Naive thymus-derived CD4-positive, alpha-beta T cell (primary cell): Measurements from ENCODE around the gene EFNA2. TPM values are rescaled to one million over a fixed set of nuclear protein-coding genes. Genes with fewer than 3 reads are reported as not detected.

ENCODE experiments used
- ATAC-seq: fragments of 150-1000 bp; cut with Tn5 transposase; 2 replicates; pipeline ENCODE4 v1.10.0; 2021; ENCODE audit warnings: mild to moderate bottlenecking, moderate library complexity
- CTCF ChIA-PET: fragments of 350-600 bp; sonication (Branson Sonifier 250); formaldehyde crosslinking; loops from one replicate; lab custom pipeline; 2021; ENCODE audit warnings: antibody characterized with exemption; lab: Charles Lee
- POLR2A ChIA-PET: fragments of 350-600 bp; sonication (Branson Sonifier 250); formaldehyde crosslinking; loops from one replicate; lab custom pipeline; 2021; ENCODE audit warnings: antibody characterized with exemption, inconsistent platforms; lab: Charles Lee
- DNase-seq, 9 donors: peaks; one replicate each; pipeline versions ENCODE4 v3.0.0 to v3.0.0-alpha.2; 2020 to 2022; ENCODE audit warnings: mixed read lengths in 1 of 9
- H3K27ac ChIP-seq: one replicate; pipeline ENCODE4 v1.7.0; 2013; ENCODE audit warnings: mild to moderate bottlenecking, low read depth, low read length, moderate library complexity
- H3K27me3 ChIP-seq, 2 donors: one replicate each; pipeline ENCODE4 v1.7.0; 2013; ENCODE audit warnings: low read length in 2 of 2, mild to moderate bottlenecking in 2 of 2, moderate library complexity in 2 of 2; ENCODE audit not compliant: control insufficient read depth in 2 of 2, insufficient read depth in 2 of 2
- H3K36me3 ChIP-seq, 3 experiments: 1 replicate in 2 of 3; 2 replicates in 1 of 3; pipeline ENCODE4 v1.7.0; 2013; ENCODE audit warnings: low read length in 3 of 3, mild to moderate bottlenecking in 3 of 3, moderate library complexity in 1 of 3; ENCODE audit not compliant: insufficient read depth in 3 of 3, control insufficient read depth in 2 of 3
- H3K4me1 ChIP-seq, 2 donors: one replicate each; pipeline ENCODE4 v1.7.0; 2013; ENCODE audit warnings: low read length in 2 of 2, mild to moderate bottlenecking in 2 of 2, moderate library complexity in 1 of 2; ENCODE audit not compliant: control insufficient read depth in 2 of 2, insufficient read depth in 2 of 2
- H3K4me3 ChIP-seq: 2 replicates; pipeline ENCODE4 v1.7.0; 2013; ENCODE audit warnings: mild to moderate bottlenecking, low read length
- H3K9me3 ChIP-seq, 3 experiments: 1 replicate in 2 of 3; 2 replicates in 1 of 3; pipeline ENCODE4 v1.7.0; 2013; ENCODE audit warnings: low read length in 3 of 3; ENCODE audit not compliant: control insufficient read depth in 2 of 3
- H3K27ac Mint-ChIP-seq, 9 donors: one replicate each; pipeline ENCODE4 v1.8.0; 2020 to 2022; ENCODE audit warnings: mixed read lengths in 9 of 9, mild to moderate bottlenecking in 8 of 9, moderate library complexity in 5 of 9, inconsistent platforms in 2 of 9
- H3K27me3 Mint-ChIP-seq, 5 donors: one replicate each; pipeline ENCODE4 v1.8.0; 2021 to 2022; ENCODE audit warnings: mixed read lengths in 5 of 5, mild to moderate bottlenecking in 1 of 5
- H3K36me3 Mint-ChIP-seq, 5 donors: one replicate each; pipeline ENCODE4 v1.8.0; 2020 to 2022; ENCODE audit warnings: mixed read lengths in 5 of 5, mild to moderate bottlenecking in 3 of 5, inconsistent platforms in 1 of 5
- H3K4me1 Mint-ChIP-seq, 7 donors: one replicate each; pipeline ENCODE4 v1.8.0; 2020 to 2022; ENCODE audit warnings: mixed read lengths in 7 of 7, mild to moderate bottlenecking in 3 of 7, inconsistent platforms in 1 of 7
- H3K4me3 Mint-ChIP-seq, 10 donors: one replicate each; pipeline ENCODE4 v1.8.0; 2020 to 2022; ENCODE audit warnings: mild to moderate bottlenecking in 10 of 10, mixed read lengths in 10 of 10, moderate library complexity in 6 of 10, inconsistent platforms in 2 of 10
- H3K9me3 Mint-ChIP-seq, 11 donors: one replicate each; pipeline ENCODE4 v1.8.0; 2020 to 2022; ENCODE audit warnings: mixed read lengths in 11 of 11, mild to moderate bottlenecking in 4 of 11, inconsistent platforms in 1 of 11, moderate library complexity in 1 of 11
- intact Hi-C, 2 donors: fragments of 100-400 bp; cut with micrococcal nuclease; formaldehyde crosslinking; loops; one replicate each; pipeline ENCODE4 v1.15.1; 2023
- polyA plus RNA-seq, 2 donors: library from polyadenylated mRNA; unstranded; fragments of 300-500 nt; fragmentation: Illumina TruSeq; gene quantifications; one replicate each; pipeline ENCODE4 v1.2.3, GENCODE V29; 2021
- total RNA-seq, 6 experiments: library from RNA in 5 of 6; stranded (reverse) in 5 of 6; gene quantifications; 1 replicate in 5 of 6; 2 replicates in 1 of 6; pipeline ENCODE4 v1.2.3 and lab custom pipeline; 2021 to 2026

EFNA2 gene
- total and polyA plus RNA-seq, 7 experiments from 2014 or later: not detected

GRCh38 chr19:1271528-1272422 is 13.9 kb upstream of the EFNA2 start:
- peaks cover 49 to 70% (median 60%) of the 10 kb centered on the region in 7 donors for H3K4me1 Mint-ChIP-seq
- no peaks in the 10 kb centered on the region for H3K9me3 ChIP-seq
- peaks cover 0 to 37% (median 23%) of the 10 kb centered on the region in 5 donors for H3K36me3 Mint-ChIP-seq
- peak overlapping the region; percentile 82 for H3K27ac ChIP-seq
- peaks cover 39 to 44% (median 42%) of the 10 kb centered on the region in 3 experiments for H3K36me3 ChIP-seq
- H3K27me3 ChIP-seq: no peaks in the 10 kb centered on the region
- no peak for ATAC-seq
- ChIA-PET POLR2A (interaction anchor here (0.5 to 6.6 kb wide), 5 partner anchors 10 to 611 kb away, joined by 3 to 60 read pairs (median 7); no protein-coding TSS in a partner anchor), CTCF (interaction anchor here (1.0 kb wide), 1 partner anchor 28 kb away, joined by 3 read pairs; no protein-coding TSS in a partner anchor)
- peak overlapping the region; percentile 76 for H3K4me3 ChIP-seq
- H3K27ac Mint-ChIP-seq: peak overlapping the region; percentile 55 to 94 (median 90)
- peaks cover 0 to 11% (median 0%) of the 10 kb centered on the region in 11 donors for H3K9me3 Mint-ChIP-seq
- H3K27me3 Mint-ChIP-seq: peaks cover 0 to 6% (median 0%) of the 10 kb centered on the region in 5 donors
- no peak for DNase-seq
- H3K4me3 Mint-ChIP-seq: peak overlapping the region; percentile 88 to 96 (median 90)
- intact Hi-C loops: no loop called here
- H3K4me1 ChIP-seq: peaks cover 75 to 80% of the 10 kb centered on the region in 2 donors

GRCh38 chr19:1272423-1273262 is 13.0 kb upstream of the EFNA2 start:
- POLR2A ChIA-PET: interaction anchor here (0.7 to 6.6 kb wide), 9 partner anchors 9 to 219 kb away, joined by 3 to 60 read pairs (median 5); no protein-coding TSS in a partner anchor
- H3K36me3 Mint-ChIP-seq: peaks cover 0 to 37% (median 23%) of the 10 kb centered on the region in 5 donors
- H3K4me3 ChIP-seq: no peak overlapping the region

GRCh38 chr19:1273263-1274041 is 12.2 kb upstream of the EFNA2 start:
- H3K9me3 Mint-ChIP-seq: peaks cover 0 to 13% (median 0%) of the 10 kb centered on the region in 11 donors
- intact Hi-C loops: loop anchor here in 1 of 2 donors (2.0 kb wide), 2 partner anchors 13 to 253 kb away; partner anchors contain the start of genes RNU6-2 and TMEM259
- DNase-seq: no peak
- ATAC-seq: no peak
- Histone ChIP-seq H3K27ac (peak overlapping the region; percentile 93), H3K36me3 (peaks cover 39 to 55% (median 42%) of the 10 kb centered on the region in 3 experiments), H3K9me3 (no peaks in the 10 kb centered on the region), H3K4me1 (peaks cover 59 to 69% of the 10 kb centered on the region in 2 donors), H3K27me3 (no peaks in the 10 kb centered on the region), H3K4me3 (no peak overlapping the region)
- ChIA-PET CTCF (interaction anchor here (0.7 to 1.0 kb wide), 2 partner anchors 29 to 125 kb away, joined by 3 to 5 read pairs; no protein-coding TSS in a partner anchor), POLR2A (interaction anchor here (0.6 to 6.6 kb wide), 9 partner anchors 10 to 297 kb away, joined by 3 to 60 read pairs (median 3); no protein-coding TSS in a partner anchor)
- H3K4me1 Mint-ChIP-seq: peaks cover 45 to 63% (median 55%) of the 10 kb centered on the region in 7 donors
- H3K27ac Mint-ChIP-seq: peak overlapping the region; percentile 53 to 90 (median 83)
- H3K27me3 Mint-ChIP-seq: peaks cover 0 to 2% (median 0%) of the 10 kb centered on the region in 5 donors
- peak overlapping the region; percentile 21 to 96 (median 72) for H3K4me3 Mint-ChIP-seq
- H3K36me3 Mint-ChIP-seq: peaks cover 0 to 42% (median 23%) of the 10 kb centered on the region in 5 donors

More at GRCh38 chr19:1272423-1273262, 13.0 kb upstream of the EFNA2 start:
- H3K9me3 Mint-ChIP-seq: peaks cover 0 to 13% (median 0%) of the 10 kb centered on the region in 11 donors
- H3K27ac Mint-ChIP-seq: peak overlapping the region; percentile 35 to 91 (median 82)
- no peak for DNase-seq
- Histone ChIP-seq H3K36me3 (peaks cover 39 to 48% (median 42%) of the 10 kb centered on the region in 3 experiments), H3K27me3 (no peaks in the 10 kb centered on the region), H3K4me1 (peaks cover 68 to 77% of the 10 kb centered on the region in 2 donors), H3K9me3 (no peaks in the 10 kb centered on the region), H3K27ac (peak overlapping the region; percentile 82)
- peaks cover 0 to 2% (median 0%) of the 10 kb centered on the region in 5 donors for H3K27me3 Mint-ChIP-seq
- no peak for ATAC-seq
- H3K4me1 Mint-ChIP-seq: peaks cover 46 to 66% (median 60%) of the 10 kb centered on the region in 7 donors
- intact Hi-C loops: no loop called here
- CTCF ChIA-PET: interaction anchor here (1.0 kb wide), 1 partner anchor 29 kb away, joined by 5 read pairs; no protein-coding TSS in a partner anchor
- peak overlapping the region; percentile 33 to 96 (median 75) for H3K4me3 Mint-ChIP-seq

GRCh38 chr19:1274081-1274851 is 11.4 kb upstream of the EFNA2 start:
- Histone ChIP-seq H3K27ac (peak overlapping the region; percentile 93), H3K27me3 (no peaks in the 10 kb centered on the region), H3K9me3 (no peaks in the 10 kb centered on the region), H3K36me3 (peaks cover 39 to 63% (median 42%) of the 10 kb centered on the region in 3 experiments), H3K4me1 (peaks cover 55 to 65% of the 10 kb centered on the region in 2 donors), H3K4me3 (peak overlapping the region; percentile 46)
- ChIA-PET POLR2A (interaction anchor here (0.6 to 6.6 kb wide), 8 partner anchors 10 to 296 kb away, joined by 3 to 60 read pairs (median 4); partner anchors contain the start of gene ATP5F1D), CTCF (no interaction called here)
- intact Hi-C loops: loop anchor here in 1 of 2 donors (2.0 kb wide), 2 partner anchors 13 to 253 kb away; partner anchors contain the start of genes RNU6-2 and TMEM259
- Mint-ChIP-seq H3K27ac (peak overlapping the region in 8 of 9 donors; percentile 53 to 90 (median 80)), H3K36me3 (peaks cover 0 to 42% (median 23%) of the 10 kb centered on the region in 5 donors), H3K9me3 (peaks cover 0 to 13% (median 0%) of the 10 kb centered on the region in 11 donors), H3K27me3 (no peaks in the 10 kb centered on the region), H3K4me1 (peaks cover 40 to 57% (median 50%) of the 10 kb centered on the region in 7 donors), H3K4me3 (peak overlapping the region; percentile 47 to 92 (median 70))
- DNase-seq (peak in 1 of 9 donors; percentile 25), ATAC-seq (no peak)
